Erythroblast (primary cell): ENCODE measurements around the gene TMC7.

Source experiments
- DNase-seq, 2 experiments: peaks; one replicate each; lab custom pipeline; 2025; lab: John Stamatoyannopoulos, UW
- GATA1 ChIP-seq: IDR thresholded peaks from 2 replicates; pipeline ENCODE4 v1.6.1; 2011; ENCODE audit warnings: low read depth, mild to moderate bottlenecking, control low read depth, low read length, moderate library complexity
- POLR2A ChIP-seq: IDR thresholded peaks from 2 replicates; pipeline ENCODE4 v1.6.1; 2011; ENCODE audit warnings: mild to moderate bottlenecking, low read length

The TMC7 gene

GRCh38 chr16:19098173-19098572 lies 114.4 kb downstream of the TMC7 start:
- TF ChIP-seq GATA1 (no peak), POLR2A (no peak)
- DNase-seq = no peak

- no peak for DNase-seq
- TF ChIP-seq POLR2A (no peak), GATA1 (no peak)
Measured at GRCh38 chr16:19102187-19102872, 118.6 kb downstream of the TMC7 start.

GRCh38 chr16:19104607-19105006 lies 120.9 kb downstream of the TMC7 start:
- TF ChIP-seq GATA1 = no peak
- no peak for TF ChIP-seq POLR2A
- no peak for DNase-seq

- no peak for DNase-seq
- TF ChIP-seq POLR2A = no peak
- TF ChIP-seq GATA1 = no peak
Measured at GRCh38 chr16:19105131-19105530, 121.4 kb downstream of the TMC7 start.

GRCh38 chr16:19105891-19106624 lies 122.3 kb downstream of the TMC7 start:
- DNase-seq = no peak
- no peak for TF ChIP-seq POLR2A
- TF ChIP-seq GATA1 = no peak

GRCh38 chr16:19106625-19107020 lies 122.9 kb downstream of the TMC7 start:
- DNase-seq = no peak
- TF ChIP-seq GATA1 (no peak), POLR2A (no peak)

- DNase-seq = no peak
- TF ChIP-seq GATA1 (no peak), POLR2A (no peak)
Measured at GRCh38 chr16:19108409-19109287, 124.9 kb downstream of the TMC7 start.

GRCh38 chr16:19109288-19109664 lies 125.5 kb downstream of the TMC7 start:
- TF ChIP-seq GATA1 = no peak
- no peak for TF ChIP-seq POLR2A
- no peak for DNase-seq

- TF ChIP-seq POLR2A (no peak), GATA1 (no peak)
- no peak for DNase-seq
Measured at GRCh38 chr16:19110537-19111360, 127.0 kb downstream of the TMC7 start.

- DNase-seq = no peak
- TF ChIP-seq POLR2A (no peak), GATA1 (no peak)
Measured at GRCh38 chr16:19112099-19112407, 128.3 kb downstream of the TMC7 start.
